PC-9 (cell line): ENCODE measurements around the gene MPI. TPM values are rescaled to one million over a fixed set of nuclear protein-coding genes. Genes with fewer than 3 reads are reported as not detected.

Experiments
- BruUV-seq: library from RNA; stranded (reverse); fragments of 400-500 nt; replicated peaks from 2 replicates; lab custom pipeline; 2021; lab: Mats Ljungman, UMichigan
- CTCF ChIA-PET: fragments of 300-600 bp; sonication (Branson Sonifier 250); formaldehyde crosslinking; loops from one replicate; lab custom pipeline; 2022; ENCODE audit warnings: antibody characterized with exemption; lab: Charles Lee
- POLR2A ChIA-PET: fragments of 300-600 bp; sonication (Branson Sonifier 250); formaldehyde crosslinking; loops from one replicate; lab custom pipeline; 2022; ENCODE audit warnings: antibody characterized with exemption; ENCODE audit not compliant: unreplicated experiment; lab: Charles Lee
- DNase-seq, 2 experiments: peaks; one replicate each; pipeline versions ENCODE4 v3.0.0 to v3.0.0-alpha.2; 2015 to 2022; ENCODE audit warnings: mixed read lengths in 1 of 2
- H2AFZ ChIP-seq: fragments of 200-600 bp; sonication (generic); 2 replicates; pipeline ENCODE4 v1.8.1; 2017; ENCODE audit warnings: antibody characterized with exemption
- H3F3A ChIP-seq: fragments of 200-600 bp; sonication (generic); 2 replicates; pipeline ENCODE4 v1.8.1; 2017; ENCODE audit warnings: antibody characterized with exemption, mild to moderate bottlenecking, low read depth; ENCODE audit not compliant: insufficient read depth
- H3K27ac ChIP-seq: fragments of 200-600 bp; sonication (generic); 2 replicates; pipeline ENCODE4 v1.6.1; 2016; ENCODE audit warnings: mixed run types
- H3K27me3 ChIP-seq: fragments of 200-600 bp; sonication (generic); 2 replicates; pipeline ENCODE4 v1.6.1; 2016; ENCODE audit warnings: low read depth, mixed run types; ENCODE audit not compliant: insufficient read depth
- H3K36me3 ChIP-seq: fragments of 200-600 bp; sonication (generic); 2 replicates; pipeline ENCODE4 v1.6.1; 2016; ENCODE audit warnings: low read depth, mixed run types
- H3K4me1 ChIP-seq: fragments of 200-600 bp; sonication (generic); replicated peaks from 2 replicates; pipeline ENCODE4 v1.6.1; 2016; ENCODE audit warnings: mixed run types; ENCODE audit not compliant: insufficient read depth
- H3K4me2 ChIP-seq: fragments of 200-600 bp; sonication (generic); 2 replicates; pipeline ENCODE4 v1.6.1; 2017; ENCODE audit warnings: mixed run types
- H3K4me3 ChIP-seq: fragments of 200-600 bp; sonication (generic); 2 replicates; pipeline ENCODE4 v1.6.1; 2016; ENCODE audit warnings: mixed run types
- H3K79me2 ChIP-seq: fragments of 200-600 bp; sonication (generic); 2 replicates; pipeline ENCODE4 v1.6.1; 2017; ENCODE audit warnings: low read depth, mixed run types
- H3K9me2 ChIP-seq: fragments of 200-600 bp; sonication (generic); 2 replicates; pipeline ENCODE4 v1.8.1; 2017; ENCODE audit warnings: mild to moderate bottlenecking; ENCODE audit not compliant: insufficient read depth
- H3K9me3 ChIP-seq: fragments of 200-600 bp; sonication (generic); 2 replicates; pipeline ENCODE4 v1.8.1; 2016; ENCODE audit warnings: low read depth; ENCODE audit not compliant: insufficient read depth
- H4K20me1 ChIP-seq: fragments of 200-600 bp; sonication (generic); 2 replicates; pipeline ENCODE4 v1.8.1; 2017; ENCODE audit not compliant: insufficient read depth
- EZH2 ChIP-seq: fragments of 200-600 bp; sonication (generic); IDR thresholded peaks from 2 replicates; pipeline ENCODE4 v1.8.0; 2017; ENCODE audit warnings: antibody characterized with exemption, low read depth
- intact Hi-C: fragments of 100-400 bp; cut with micrococcal nuclease; formaldehyde crosslinking; loops from one replicate; pipeline ENCODE4 v1.10.0; 2022; ENCODE audit not compliant: unreplicated experiment
- total RNA-seq: library from RNA; stranded (reverse); gene quantifications from 2 replicates; pipeline ENCODE4 v1.2.3, GENCODE V29; 2021
- TF ChIP-seq, protein P1 (sequence below): fragments of 200-600 bp; sonication (generic); conservative IDR thresholded peaks from 2 replicates; pipeline ENCODE4 v1.6.1; 2017; ENCODE audit warnings: mixed run types, antibody characterized with exemption, mild to moderate bottlenecking, moderate library complexity

Gene MPI
- total RNA-seq, 1 experiment from 2014 or later: 22.5 TPM

DNA sequence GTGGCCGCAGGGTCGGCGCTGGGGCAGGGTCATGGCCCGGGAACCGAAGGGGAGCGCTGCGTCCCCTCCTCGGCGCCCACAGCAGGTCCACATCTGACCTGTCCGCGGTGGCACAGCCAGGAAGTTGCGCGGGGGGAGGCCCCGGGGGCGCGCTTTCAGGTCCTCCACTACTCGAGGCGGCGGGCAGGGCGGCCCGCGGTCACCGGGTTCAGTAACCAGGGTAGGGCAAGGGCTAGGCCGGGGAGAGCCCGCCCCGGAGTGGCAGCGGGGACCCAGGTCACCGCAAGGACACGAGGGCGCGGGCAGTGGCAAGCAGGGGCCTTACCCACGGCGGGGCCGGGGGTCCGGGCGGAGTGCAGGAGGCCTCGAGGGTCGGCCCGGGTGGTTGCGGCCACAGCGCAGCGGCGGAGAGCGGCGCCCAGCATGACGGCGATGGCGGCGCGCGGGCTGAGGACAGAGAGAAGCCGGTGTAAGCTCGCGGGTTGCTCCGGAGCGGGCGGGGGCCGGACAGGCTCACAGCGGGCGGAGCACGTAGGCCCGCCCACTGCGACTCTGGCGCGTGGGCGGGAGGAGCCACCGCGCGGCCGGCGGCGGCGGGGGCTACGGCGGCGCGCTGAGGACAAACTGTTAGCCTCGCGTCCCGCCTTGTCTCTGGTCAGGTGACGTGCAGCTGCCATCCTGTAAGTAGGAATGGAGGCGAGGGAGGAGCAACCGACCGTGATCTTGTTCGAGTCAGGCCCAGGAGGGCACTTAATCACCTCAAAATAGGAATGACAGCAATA lies 47.9 kb downstream of the MPI start, which contains the start of gene COX5A:
COX5A (minus strand) TSS at position 484 of the 782 bp plus-strand sequence; CDS start at position 425, 59 bp downstream.
- Histone ChIP-seq H3K4me2 (peak within 1 kb of the TSS; percentile 77), H2AFZ (peak within 1 kb of the TSS; percentile 89), H3K27me3 (no peaks in the 10 kb centered on the region), H3K9me3 (no peaks in the 10 kb centered on the region), H3K4me3 (peak within 1 kb of the TSS; percentile 90), H3K79me2 (peaks cover 50% of the 10 kb centered on the region), H3F3A (peaks cover 27% of the 10 kb centered on the region; the same call in 1 of the 2 replicates), H4K20me1 (peaks cover 17% of the 10 kb centered on the region), H3K36me3 (peaks cover 8% of the 10 kb centered on the region), H3K27ac (peak within 1 kb of the TSS; percentile 88), H3K4me1 (peaks cover 14% of the 10 kb centered on the region), H3K9me2 (no peaks in the 10 kb centered on the region)
- BruUV-seq: TSS peak; percentile 56
- CTCF ChIA-PET: interaction anchor here (0.6 kb wide), 1 partner anchor 46 kb away, joined by 4 read pairs; no protein-coding TSS in a partner anchor
- POLR2A ChIA-PET: interaction anchor here (0.6 to 0.9 kb wide), 4 partner anchors 30 to 886 kb away, joined by 3 to 8 read pairs (median 4); no protein-coding TSS in a partner anchor
- DNase-seq: peak; percentile 90 to 95
- TF ChIP-seq EZH2: no peak
- TF ChIP-seq, protein P1, sequence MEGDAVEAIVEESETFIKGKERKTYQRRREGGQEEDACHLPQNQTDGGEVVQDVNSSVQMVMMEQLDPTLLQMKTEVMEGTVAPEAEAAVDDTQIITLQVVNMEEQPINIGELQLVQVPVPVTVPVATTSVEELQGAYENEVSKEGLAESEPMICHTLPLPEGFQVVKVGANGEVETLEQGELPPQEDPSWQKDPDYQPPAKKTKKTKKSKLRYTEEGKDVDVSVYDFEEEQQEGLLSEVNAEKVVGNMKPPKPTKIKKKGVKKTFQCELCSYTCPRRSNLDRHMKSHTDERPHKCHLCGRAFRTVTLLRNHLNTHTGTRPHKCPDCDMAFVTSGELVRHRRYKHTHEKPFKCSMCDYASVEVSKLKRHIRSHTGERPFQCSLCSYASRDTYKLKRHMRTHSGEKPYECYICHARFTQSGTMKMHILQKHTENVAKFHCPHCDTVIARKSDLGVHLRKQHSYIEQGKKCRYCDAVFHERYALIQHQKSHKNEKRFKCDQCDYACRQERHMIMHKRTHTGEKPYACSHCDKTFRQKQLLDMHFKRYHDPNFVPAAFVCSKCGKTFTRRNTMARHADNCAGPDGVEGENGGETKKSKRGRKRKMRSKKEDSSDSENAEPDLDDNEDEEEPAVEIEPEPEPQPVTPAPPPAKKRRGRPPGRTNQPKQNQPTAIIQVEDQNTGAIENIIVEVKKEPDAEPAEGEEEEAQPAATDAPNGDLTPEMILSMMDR: no peak
- intact Hi-C loops: loop anchor here (2.0 to 5.0 kb wide), 2 partner anchors 31 to 265 kb away; partner anchors contain the start of genes C15orf39 and FAM219B

DNA sequence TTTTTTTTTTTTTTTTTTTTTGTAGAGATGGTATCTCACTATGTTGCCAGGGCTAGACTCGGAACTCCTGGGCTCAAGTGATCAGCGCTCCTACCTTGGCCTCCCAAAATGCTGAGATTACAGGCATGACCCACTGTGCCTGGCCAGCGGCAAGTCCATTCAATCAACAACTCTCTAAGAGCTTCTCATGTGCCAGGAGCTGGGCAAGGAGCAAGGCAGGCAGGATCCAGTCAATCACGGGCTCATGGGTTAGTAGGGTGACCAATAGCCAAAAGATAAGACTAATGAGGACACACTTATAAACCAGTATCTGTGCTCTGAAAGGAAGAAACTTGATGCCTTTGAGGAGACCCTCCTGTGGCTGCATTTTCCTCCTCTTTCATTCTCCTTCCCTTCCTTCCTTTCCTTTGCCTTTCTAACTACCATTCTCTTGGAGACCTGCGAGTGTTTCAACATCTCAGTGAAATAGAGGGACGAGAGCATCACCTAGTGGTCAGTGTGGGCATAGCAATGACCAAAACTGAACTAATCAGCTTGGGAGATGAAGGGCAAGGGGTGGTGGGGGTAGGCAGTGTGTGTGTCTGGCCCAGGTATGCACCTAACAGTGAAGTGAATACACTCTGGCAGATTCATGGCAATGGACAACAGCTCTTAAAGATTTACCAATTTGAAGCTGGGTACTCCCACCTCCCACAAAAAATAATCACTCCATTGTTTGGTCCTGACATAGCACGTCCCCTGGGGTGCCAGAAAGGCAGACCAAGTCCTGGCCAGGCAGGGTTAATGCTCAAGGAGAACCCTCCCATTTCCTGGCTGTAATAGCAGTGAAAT lies 60.5 kb downstream of the MPI start:
- no peaks in the 10 kb centered on the region for H3K36me3 ChIP-seq
- H3K4me2 ChIP-seq: no peak overlapping the region
- no peaks in the 10 kb centered on the region for H3K9me2 ChIP-seq
- H3K9me3 ChIP-seq: no peaks in the 10 kb centered on the region
- H3K4me1 ChIP-seq: peaks cover 23% of the 10 kb centered on the region
- no peak overlapping the region for H3K27ac ChIP-seq
- H4K20me1 ChIP-seq: peaks cover 18% of the 10 kb centered on the region
- POLR2A ChIA-PET: interaction anchor here (0.5 kb wide), 2 partner anchors 44 to 358 kb away, joined by 4 to 5 read pairs; no protein-coding TSS in a partner anchor
- H3F3A ChIP-seq: peaks cover 32% of the 10 kb centered on the region
- H3K27me3 ChIP-seq: no peaks in the 10 kb centered on the region
- peak; percentile 67 to 75 for DNase-seq
- H3K79me2 ChIP-seq: peaks cover 18% of the 10 kb centered on the region
- H3K4me3 ChIP-seq: no peak overlapping the region
- TF ChIP-seq, protein P1: peak; percentile 99
- TF ChIP-seq EZH2: no peak
- BruUV-seq: no TSS peak
- intact Hi-C loops: loop anchor here (1.0 to 10.0 kb wide), 3 partner anchors 179 to 575 kb away; no protein-coding TSS in a partner anchor
- CTCF ChIA-PET: interaction anchor here (0.6 to 1.9 kb wide), 10 partner anchors 38 to 329 kb away, joined by 3 to 11 read pairs (median 4); no protein-coding TSS in a partner anchor
- H2AFZ ChIP-seq: no peak overlapping the region
